ENCODE measurements around the gene CRISP2. TPM values are rescaled to one million over a fixed set of nuclear protein-coding genes. Genes with fewer than 3 reads are reported as not detected.

The CRISP2 gene
- total and polyA plus RNA-seq, 2 of the 8 experiments (the other 6 are each of a cell fraction or from before 2014, with no cell fraction given), result 0.06 TPM; not detected in 1

- Histone ChIP-seq H2AFZ (ENCODE audit: low read length) (no peak overlapping the region), H3K18ac (ENCODE audit: extremely low read depth, low read length) (no peak overlapping the region), H2AK5ac (ENCODE audit: low read depth, low read length) (no peak overlapping the region), H3K79me1 (ENCODE audit: low read depth, low read length) (no peaks in the 10 kb centered on the region), H3K4me3 (ENCODE audit: extremely low read depth in 1 of 4, insufficient read depth in 2 of 4, low read depth in 3 of 4, low read length in 4 of 4) (no peak overlapping the region), H4K5ac (ENCODE audit: insufficient read length, low read depth, low read length) (no peak overlapping the region), H3K56ac (replicated peaks; ENCODE audit: insufficient read length, low read depth, low read length) (no peak overlapping the region), H4K20me1 (replicated peaks in 1 of 2; ENCODE audit: control insufficient read depth in 1 of 2, insufficient read depth in 2 of 2, low read length in 2 of 2) (no peaks in the 10 kb centered on the region), H3K4ac (replicated peaks; ENCODE audit: insufficient read length, low read depth, low read length) (no peak overlapping the region), H4K8ac (ENCODE audit: extremely low read depth, insufficient read depth, low read length) (no peak overlapping the region), H3K27me3 (replicated peaks in 1 of 4; ENCODE audit: control insufficient read depth in 3 of 4, extremely low read depth in 1 of 4, insufficient read depth in 3 of 4, low read length in 3 of 4) (no peaks in the 10 kb centered on the region), H2BK20ac (ENCODE audit: low read length) (no peak overlapping the region), H3K9me3 (ENCODE audit: insufficient read depth in 2 of 2, low read depth in 1 of 2, low read length in 1 of 2) (no peaks in the 10 kb centered on the region), H2BK15ac (ENCODE audit: low read length) (no peak overlapping the region), H3K36me3 (ENCODE audit: control insufficient read depth in 2 of 4, insufficient read depth in 4 of 4, low read length in 3 of 4) (no peaks in the 10 kb centered on the region), H2BK5ac (ENCODE audit: low read depth, low read length) (no peak overlapping the region), H4K91ac (replicated peaks; ENCODE audit: insufficient read length, low read length) (no peak overlapping the region), H3K23me2 (ENCODE audit: low read depth, low read length) (no peaks in the 10 kb centered on the region), H3K14ac (ENCODE audit: insufficient read length) (no peak overlapping the region), H3K4me2 (ENCODE audit: insufficient read depth in 1 of 2, low read depth in 2 of 2, low read length in 2 of 2) (no peak overlapping the region), H3K4me1 (replicated peaks in 1 of 4; ENCODE audit: control insufficient read depth in 3 of 4, insufficient read depth in 4 of 4, low read length in 3 of 4) (no peaks in the 10 kb centered on the region), H3K79me2 (ENCODE audit: control insufficient read depth in 1 of 2, insufficient read depth in 2 of 2, low read length in 2 of 2) (no peaks in the 10 kb centered on the region), H2BK120ac (replicated peaks; ENCODE audit: low read depth, low read length) (no peak overlapping the region), H3K9ac (replicated peaks in 1 of 4; ENCODE audit: extremely low read depth in 1 of 4, low read depth in 3 of 4, low read length in 3 of 4) (no peak overlapping the region), H2BK12ac (ENCODE audit: low read depth, low read length) (no peak overlapping the region), H3K23ac (ENCODE audit: insufficient read length) (no peak overlapping the region), H3K27ac (ENCODE audit: low read depth, low read length) (no peak overlapping the region)
- CTCF ChIA-PET (ENCODE audit: partially characterized antibody), result interaction anchor here (0.8 kb wide), 1 partner anchor 115 kb away, joined by 3 read pairs; no protein-coding TSS in a partner anchor
- POLR2A ChIA-PET (ENCODE audit: partially characterized antibody), result no interaction called here
- 100% methylated on average over 3 of the region's 3 CpGs; no CpG with 5 or more reads in 1 of the 2 experiments for WGBS, 2 experiments (ENCODE audit: extremely low coverage in 1 of 2, insufficient coverage in 1 of 2, insufficient read length in 1 of 2, insufficient replicate concordance in 2 of 2, low coverage in 1 of 2, low lambda C conversion rate in 2 of 2, missing lambda C conversion rate in 1 of 2)
- no peak for TF ChIP-seq TAF7 (optimal IDR thresholded peaks at IDR 0.05; ENCODE audit: borderline replicate concordance, low read depth, low read length)
- TF ChIP-seq BRCA1 (IDR thresholded peaks at IDR 0.05; ENCODE audit: low read depth, low read length), result no peak
- TF ChIP-seq POU5F1 (IDR thresholded peaks at IDR 0.05; ENCODE audit: low read depth, low read length), result no peak
- TF ChIP-seq ZNF274 (IDR thresholded peaks at IDR 0.05; ENCODE audit: borderline replicate concordance, extremely low read depth, low read length), result no peak
- no peak for TF ChIP-seq YY1 (IDR thresholded peaks at IDR 0.05; ENCODE audit: low read depth, low read length)
- no peak for TF ChIP-seq POLR2A (IDR thresholded peaks at IDR 0.05; ENCODE audit: control extremely low read depth in 1 of 2, low read depth in 2 of 2, low read length in 2 of 2)
- TF ChIP-seq CEBPB (IDR thresholded peaks at IDR 0.05; ENCODE audit: low read depth, low read length), result no peak
- TF ChIP-seq TBP (IDR thresholded peaks at IDR 0.05; ENCODE audit: low read depth, low read length), result no peak
- TF ChIP-seq RXRA (IDR thresholded peaks at IDR 0.05; ENCODE audit: insufficient read depth, low read depth, low read length), result no peak
- DNase-seq (ENCODE audit: low read depth in 1 of 2, low spot score in 2 of 2) (no peak), FAIRE-seq (no peak)
Measured at GRCh38 chr6:49646130-49646824, 67.1 kb downstream of the CRISP2 start.

All from H1 (cell line).